Activated CD4-positive, alpha-beta T cell treated with anti-CD3 and anti-CD28 coated beads, Interleukin-2, amount 50 U/mL, for 16 hours (primary cell): Measurements from ENCODE around the gene FAM107B.
"Not testable (repeated sequence)": the region's sequence is repeated elsewhere in the genome, so short reads cannot be mapped to it uniquely, and the experiment has no call there.

ENCODE experiments used
- DNase-seq: peaks from one replicate; pipeline ENCODE4 v3.0.0-alpha.2; 2020

The FAM107B gene

GRCh38 chr10:14688189-14688588, 86.5 kb downstream of the FAM107B start:
- not testable (repeated sequence) for DNase-seq

- no peak for DNase-seq
Observed at GRCh38 chr10:14687340-14687739, 87.4 kb downstream of the FAM107B start.

- peak; percentile 57 for DNase-seq
Observed at GRCh38 chr10:14686356-14686755, 88.3 kb downstream of the FAM107B start.

- no peak for DNase-seq
Observed at GRCh38 chr10:14684354-14684753, 90.3 kb downstream of the FAM107B start.

GRCh38 chr10:14683256-14683655, 91.4 kb downstream of the FAM107B start:
- no peak for DNase-seq

- DNase-seq, result no peak
Observed at GRCh38 chr10:14681802-14682201, 92.9 kb downstream of the FAM107B start.

- no peak for DNase-seq
Observed at GRCh38 chr10:14681305-14681704, 93.4 kb downstream of the FAM107B start.

- peak; percentile 29 for DNase-seq
Observed at GRCh38 chr10:14678637-14679036, 96.1 kb downstream of the FAM107B start.

- no peak for DNase-seq
Observed at GRCh38 chr10:14676732-14677131, 98.0 kb downstream of the FAM107B start.

- no peak for DNase-seq
Observed at GRCh38 chr10:14674376-14675050, 100.2 kb downstream of the FAM107B start.

- DNase-seq, result no peak
Observed at GRCh38 chr10:14673189-14673861, 101.4 kb downstream of the FAM107B start.

- no peak for DNase-seq
Observed at GRCh38 chr10:14671386-14671831, 103.3 kb downstream of the FAM107B start.

- no peak for DNase-seq
Observed at GRCh38 chr10:14670551-14671240, 104.0 kb downstream of the FAM107B start.

- DNase-seq, result no peak
Observed at GRCh38 chr10:14669576-14669975, 105.1 kb downstream of the FAM107B start.

GRCh38 chr10:14667781-14668180, 106.9 kb downstream of the FAM107B start:
- DNase-seq, result no peak

GRCh38 chr10:14667280-14667679, 107.4 kb downstream of the FAM107B start:
- DNase-seq, result no peak

- DNase-seq, result no peak
Observed at GRCh38 chr10:14665865-14666857, 108.5 kb downstream of the FAM107B start.

GRCh38 chr10:14665304-14665703, 109.4 kb downstream of the FAM107B start:
- DNase-seq, result peak; percentile 82

GRCh38 chr10:14664345-14664744, 110.4 kb downstream of the FAM107B start:
- DNase-seq, result peak; percentile 29

GRCh38 chr10:14661818-14662217, 112.9 kb downstream of the FAM107B start:
- DNase-seq, result no peak

- DNase-seq, result no peak
Observed at GRCh38 chr10:14660831-14661230, 113.9 kb downstream of the FAM107B start.

GRCh38 chr10:14659626-14660196, 115.0 kb downstream of the FAM107B start:
- DNase-seq, result peak; percentile 88
